ENCODE measurements around the gene SSR3.

SSR3 gene

DNA sequence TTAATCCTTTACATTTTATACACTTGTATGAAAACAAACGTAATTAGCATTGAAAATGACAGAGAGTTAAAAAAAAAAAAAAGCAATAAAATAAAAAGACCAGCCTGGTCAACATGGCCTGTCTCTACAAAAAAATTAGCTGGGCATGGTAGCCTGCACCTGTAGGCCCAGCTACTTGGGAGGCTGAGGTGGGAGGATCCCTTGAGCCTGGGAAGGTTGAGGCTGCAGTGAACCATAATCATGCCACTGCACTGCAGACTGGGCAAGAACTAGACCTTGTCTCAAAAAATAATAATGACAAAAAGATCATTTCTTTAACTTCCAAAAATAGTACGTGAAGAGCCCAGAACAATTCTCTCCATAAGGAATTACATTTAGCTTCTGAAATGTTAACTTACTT lies 1.9 kb downstream of the SSR3 start:
- TF ChIP-seq GATA2 (IDR thresholded peaks at IDR 0.05; ENCODE audit: low read depth, low read length), result no peak
- no peak for TF ChIP-seq GATA3 (IDR thresholded peaks at IDR 0.05; ENCODE audit: low read depth, low read length)

- no peak for TF ChIP-seq GATA3 (IDR thresholded peaks at IDR 0.05; ENCODE audit: low read depth, low read length)
- no peak for TF ChIP-seq GATA2 (IDR thresholded peaks at IDR 0.05; ENCODE audit: low read depth, low read length)
These were observed 3.2 kb downstream of the SSR3 start for GRCh38 chr3:156551746-156552145.

- TF ChIP-seq GATA2 (IDR thresholded peaks at IDR 0.05; ENCODE audit: low read depth, low read length) (peak; percentile 38; the same call in 1 of the 2 replicates), GATA3 (IDR thresholded peaks at IDR 0.05; ENCODE audit: low read depth, low read length) (no peak)
These were observed 3.7 kb downstream of the SSR3 start for GRCh38 chr3:156551261-156551660.

DNA sequence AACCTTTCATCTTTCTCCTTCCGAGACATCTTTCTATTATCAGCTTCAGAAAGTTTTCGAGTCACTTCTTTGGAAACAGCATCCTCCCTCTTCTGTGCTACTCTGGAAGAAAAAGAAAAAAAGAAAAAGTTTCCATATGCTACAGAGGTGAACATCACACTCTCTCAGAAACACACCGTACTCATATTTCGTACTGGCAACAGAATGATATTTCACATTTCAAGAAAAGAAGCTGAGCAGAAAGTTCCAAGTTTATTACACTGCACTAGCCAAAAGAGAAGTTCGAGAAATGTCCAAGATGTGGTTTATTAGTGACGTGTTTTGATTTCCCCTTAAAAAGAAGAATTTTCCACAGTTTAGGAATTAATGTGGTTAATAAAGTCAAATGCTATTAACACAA lies 6.0 kb downstream of the SSR3 start:
- TF ChIP-seq GATA3 (IDR thresholded peaks at IDR 0.05; ENCODE audit: low read depth, low read length) (no peak), GATA2 (IDR thresholded peaks at IDR 0.05; ENCODE audit: low read depth, low read length) (no peak)

DNA sequence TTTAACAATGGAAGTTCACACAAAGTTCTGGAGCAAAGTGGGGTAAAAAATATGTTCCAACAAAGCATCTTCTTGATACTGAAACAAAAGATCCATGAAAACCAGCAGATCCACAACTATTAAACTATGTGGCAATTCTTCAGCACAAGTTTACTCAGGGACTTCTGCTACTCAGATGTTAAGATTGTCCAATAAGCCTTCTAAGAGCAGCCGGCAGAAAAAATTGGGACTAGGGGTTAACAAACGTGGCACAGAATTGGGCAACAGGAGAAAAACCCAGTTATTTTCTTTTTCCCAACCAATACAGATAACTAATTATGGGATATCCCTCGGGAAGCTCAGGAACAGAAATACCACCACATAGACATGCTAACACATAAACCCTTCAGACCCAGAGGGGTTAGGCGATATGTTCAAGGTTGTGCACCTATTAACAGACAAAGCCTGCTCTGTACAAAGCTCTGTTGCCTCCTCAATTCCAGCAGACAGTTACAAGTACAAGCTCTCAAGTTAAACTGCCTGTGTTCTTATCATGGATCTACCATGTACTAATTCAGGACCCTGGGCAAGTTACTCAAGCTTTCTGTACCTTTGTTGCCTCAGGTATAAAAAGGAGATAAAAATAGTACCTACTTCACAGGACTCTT lies 6.8 kb downstream of the SSR3 start:
- no peak for TF ChIP-seq GATA2 (IDR thresholded peaks at IDR 0.05; ENCODE audit: low read depth, low read length)
- no peak for TF ChIP-seq GATA3 (IDR thresholded peaks at IDR 0.05; ENCODE audit: low read depth, low read length)

DNA sequence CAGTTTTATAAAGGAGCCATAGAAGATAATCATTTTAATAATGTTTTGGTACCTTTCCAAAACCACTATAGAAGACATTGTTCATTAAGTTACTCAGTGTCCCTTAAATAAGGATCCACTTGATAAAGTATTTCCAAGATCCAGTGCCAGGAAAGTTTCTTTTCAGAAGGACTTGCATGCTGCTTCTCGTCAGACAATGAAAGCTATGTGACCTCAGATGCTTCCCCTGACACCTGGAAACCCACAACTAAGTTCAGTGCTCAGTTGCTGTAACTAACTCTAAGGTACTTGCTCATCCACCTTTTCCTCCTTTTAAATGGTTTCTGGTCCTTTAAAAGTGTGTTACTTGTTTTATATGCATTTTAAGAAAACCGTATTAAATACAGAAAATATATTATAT lies 7.3 kb downstream of the SSR3 start:
- TF ChIP-seq GATA3 (IDR thresholded peaks at IDR 0.05; ENCODE audit: low read depth, low read length), result no peak
- TF ChIP-seq GATA2 (IDR thresholded peaks at IDR 0.05; ENCODE audit: low read depth, low read length), result no peak

- TF ChIP-seq GATA2 (IDR thresholded peaks at IDR 0.05; ENCODE audit: low read depth, low read length), result no peak
- no peak for TF ChIP-seq GATA3 (IDR thresholded peaks at IDR 0.05; ENCODE audit: low read depth, low read length)
These were observed 11.8 kb downstream of the SSR3 start for GRCh38 chr3:156543043-156543555.

DNA sequence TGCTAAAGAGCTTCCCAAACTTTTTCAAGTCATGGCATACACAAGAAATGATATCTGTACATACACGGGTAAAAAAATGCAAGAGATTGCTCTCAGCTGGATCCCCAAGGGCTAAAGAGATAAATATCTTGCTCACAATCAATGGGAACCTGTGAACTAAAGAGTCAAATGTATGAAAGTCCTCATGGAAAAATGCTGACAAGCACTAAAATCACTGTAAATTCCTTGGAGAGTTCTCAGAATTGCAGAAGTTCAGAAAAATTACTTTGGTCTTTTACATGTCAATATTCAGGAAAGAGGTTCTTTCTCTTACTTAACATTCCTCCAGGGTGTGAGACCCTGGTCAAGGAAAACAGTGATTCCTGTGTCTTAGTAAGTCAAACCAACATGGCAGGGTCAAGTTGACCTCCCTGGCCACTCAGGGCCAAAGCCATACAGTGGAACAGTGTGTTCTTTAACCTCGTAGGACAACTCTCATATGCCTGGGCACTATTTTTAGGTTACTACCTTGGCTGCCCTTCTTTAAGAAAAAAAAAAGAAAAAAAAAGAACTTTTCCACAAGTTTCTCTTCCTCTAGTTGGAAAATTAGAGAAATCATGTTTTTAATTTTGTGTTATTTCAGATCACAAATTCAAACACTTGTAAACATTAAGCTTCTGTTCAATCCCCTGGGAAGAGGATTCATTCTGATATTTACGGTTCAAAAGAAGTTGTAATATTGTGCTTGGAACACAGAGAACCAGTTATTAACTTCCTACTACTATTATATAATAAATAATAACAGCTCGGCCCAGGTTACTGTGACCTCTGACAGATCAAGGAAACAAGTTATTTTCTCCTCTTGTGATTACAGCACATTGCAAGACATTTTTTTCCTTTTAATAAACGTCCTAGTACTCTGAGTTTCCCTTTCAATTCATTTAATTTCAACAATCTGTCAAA lies 12.5 kb downstream of the SSR3 start:
- no peak for TF ChIP-seq GATA2 (IDR thresholded peaks at IDR 0.05; ENCODE audit: low read depth, low read length)
- TF ChIP-seq GATA3 (IDR thresholded peaks at IDR 0.05; ENCODE audit: low read depth, low read length), result no peak

DNA sequence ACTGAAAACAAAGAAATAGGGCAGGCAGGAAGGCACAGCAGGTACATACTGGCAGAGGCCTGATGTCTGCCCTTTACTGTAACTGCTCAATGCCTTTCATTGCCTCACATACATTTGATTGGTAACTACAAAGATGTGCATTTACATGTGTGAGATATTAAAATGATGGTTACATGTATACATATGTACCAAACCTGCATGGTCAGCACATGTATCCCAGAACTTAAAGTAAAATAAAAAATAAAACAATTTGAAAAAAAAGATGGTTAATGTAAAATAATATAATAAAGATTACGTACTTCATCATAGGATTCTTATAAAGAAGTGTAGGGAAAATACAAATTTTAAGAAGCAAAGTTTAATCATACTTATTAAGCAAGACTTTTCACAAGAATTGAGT lies 15.1 kb downstream of the SSR3 start:
- TF ChIP-seq GATA2 (IDR thresholded peaks at IDR 0.05; ENCODE audit: low read depth, low read length) (no peak), GATA3 (IDR thresholded peaks at IDR 0.05; ENCODE audit: low read depth, low read length) (no peak)

GRCh38 chr3:156539051-156539450 lies 15.9 kb downstream of the SSR3 start:
- no peak for TF ChIP-seq GATA3 (IDR thresholded peaks at IDR 0.05; ENCODE audit: low read depth, low read length)
- no peak for TF ChIP-seq GATA2 (IDR thresholded peaks at IDR 0.05; ENCODE audit: low read depth, low read length)

DNA sequence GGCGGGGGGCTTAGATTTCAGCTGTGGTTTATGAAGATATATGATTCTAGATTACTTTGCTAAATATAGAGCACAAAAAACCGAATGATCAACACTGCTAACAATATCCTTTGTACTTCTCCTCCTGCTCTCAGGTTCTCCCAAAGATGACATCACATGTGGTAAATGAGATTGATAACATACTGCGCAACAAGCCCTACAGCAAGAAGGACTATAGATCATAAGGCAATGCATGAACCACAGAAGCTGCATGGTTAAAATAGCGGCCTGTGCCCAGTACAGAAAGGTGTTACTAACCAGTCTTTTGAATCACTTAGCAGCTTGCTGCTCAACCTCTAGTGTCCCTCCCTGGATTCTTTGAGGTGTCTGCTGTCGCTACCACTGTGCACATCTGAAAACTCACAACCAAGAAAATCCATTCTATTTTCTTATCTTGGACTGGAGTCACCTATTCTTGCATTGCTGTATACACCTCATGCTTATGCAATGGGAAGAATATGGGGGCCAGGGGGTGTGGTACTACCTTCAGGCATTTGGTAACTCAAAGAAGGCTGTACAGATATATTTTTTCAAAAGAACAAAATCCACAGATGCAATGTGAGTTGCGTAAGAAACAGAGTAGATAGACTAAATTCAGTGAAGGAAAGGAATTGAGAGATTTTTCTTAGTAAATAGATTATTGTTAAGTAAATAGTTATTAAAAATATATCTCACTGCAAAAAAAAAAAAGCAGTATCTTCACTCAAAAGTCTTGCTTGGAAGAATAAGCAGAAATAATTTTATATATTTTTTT lies 18.2 kb downstream of the SSR3 start:
- TF ChIP-seq GATA2 (IDR thresholded peaks at IDR 0.05; ENCODE audit: low read depth, low read length) (no peak), GATA3 (IDR thresholded peaks at IDR 0.05; ENCODE audit: low read depth, low read length) (no peak)

- no peak for TF ChIP-seq GATA2 (IDR thresholded peaks at IDR 0.05; ENCODE audit: low read depth, low read length)
- TF ChIP-seq GATA3 (IDR thresholded peaks at IDR 0.05; ENCODE audit: low read depth, low read length), result no peak
These were observed 19.1 kb downstream of the SSR3 start for GRCh38 chr3:156535798-156536197.

GRCh38 chr3:156535162-156535627 lies 19.7 kb downstream of the SSR3 start:
- TF ChIP-seq GATA2 (IDR thresholded peaks at IDR 0.05; ENCODE audit: low read depth, low read length) (no peak), GATA3 (IDR thresholded peaks at IDR 0.05; ENCODE audit: low read depth, low read length) (no peak)

DNA sequence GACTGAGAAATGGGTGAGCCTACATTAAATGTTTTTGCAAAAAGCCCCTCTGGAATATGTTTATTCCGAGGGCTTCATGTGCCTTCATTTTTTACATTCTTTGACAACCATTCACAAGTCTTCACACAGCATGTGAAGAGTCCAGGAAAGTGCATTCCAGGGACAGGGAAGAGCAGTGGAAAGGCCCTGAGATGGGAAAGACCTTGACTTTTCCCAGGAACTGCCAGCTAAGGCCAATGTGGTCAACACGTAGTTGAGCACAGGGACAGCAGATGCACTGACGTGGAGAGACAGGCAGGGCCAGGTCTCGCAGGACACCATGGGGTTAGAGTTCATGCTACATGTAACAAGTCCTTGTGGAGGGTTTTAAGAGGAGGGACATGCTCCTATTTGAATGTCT lies 21.7 kb downstream of the SSR3 start:
- TF ChIP-seq GATA2 (IDR thresholded peaks at IDR 0.05; ENCODE audit: low read depth, low read length), result no peak
- no peak for TF ChIP-seq GATA3 (IDR thresholded peaks at IDR 0.05; ENCODE audit: low read depth, low read length)

All from SH-SY5Y (cell line).